HCT116 (cell line): ENCODE measurements around the gene PDGFD. TPM values are rescaled to one million over a fixed set of nuclear protein-coding genes. Genes with fewer than 3 reads are reported as not detected.

Experiments
- ATAC-seq: fragments of 200-7000 bp; cut with Tn5 transposase; 2 replicates; pipeline ENCODE4 v1.9.1; 2020; ENCODE audit warnings: mild to moderate bottlenecking, moderate library complexity
- BruUV-seq: library from RNA; stranded (reverse); fragments of 400-500 nt; replicated peaks from 2 replicates; lab custom pipeline; 2021; lab: Mats Ljungman, UMichigan
- CTCF ChIA-PET: fragments of 300-600 bp; sonication (Branson Sonifier 250); formaldehyde crosslinking; loops from one replicate; lab custom pipeline; 2021; ENCODE audit warnings: antibody characterized with exemption; lab: Charles Lee
- POLR2A ChIA-PET: fragments of 300-600, 350-600 bp; sonication (Branson Sonifier 250); formaldehyde crosslinking; loops from one replicate; lab custom pipeline; 2021; ENCODE audit warnings: antibody characterized with exemption; lab: Charles Lee
- RAD21 ChIA-PET, 2 experiments: fragments of 300-600 bp; sonication (Branson Sonifier 250); formaldehyde crosslinking; loops; one replicate each; lab custom pipeline; 2023; ENCODE audit warnings: low total read pairs in 2 of 2; ENCODE audit not compliant: uncharacterized antibody in 2 of 2, unreplicated experiment in 2 of 2, low non-redundant PET in 1 of 2; lab: Charles Lee
- DNase-seq: peaks from one replicate; pipeline ENCODE4 v3.0.0-alpha.2; 2010; ENCODE audit warnings: low read depth, low spot score
- H2AFZ ChIP-seq: fragments of 200-600 bp; shearing (Covaris generic), sonication (generic); 2 replicates; pipeline ENCODE4 v1.6.1; 2017; ENCODE audit warnings: low read depth, mixed run types, mixed read lengths, antibody characterized with exemption, low read length; ENCODE audit not compliant: poor library complexity, severe bottlenecking
- H3K27ac ChIP-seq: 2 replicates; pipeline ENCODE4 v1.5.1; 2012; ENCODE audit warnings: low read depth, low read length
- H3K27me3 ChIP-seq: fragments of 200-600 bp; sonication (generic); 2 replicates; pipeline ENCODE4 v1.6.1; 2016; ENCODE audit warnings: mixed run types, low read length, mixed read lengths; ENCODE audit not compliant: insufficient read depth
- H3K36me3 ChIP-seq, 2 experiments: fragments of 200-500 bp in 1 of 2; fragments of 200-600 bp in 1 of 2; sonication (Bioruptor generic) in 1 of 2; sonication (generic) in 1 of 2; 2 replicates each; pipeline versions ENCODE4 v1.5.1 to v1.6.1; 2014 to 2016; ENCODE audit warnings: low read length in 2 of 2, inconsistent platforms in 1 of 2, mixed read lengths in 1 of 2, mixed run types in 1 of 2; ENCODE audit not compliant: insufficient read depth in 2 of 2, control insufficient read depth in 1 of 2
- H3K4me1 ChIP-seq, 2 experiments: fragments of 200-600 bp in 1 of 2; sonication (generic) in 1 of 2; 2 replicates each; pipeline versions ENCODE4 v1.5.1 to v1.6.1; 2012 to 2017; ENCODE audit warnings: low read length in 2 of 2, inconsistent platforms in 1 of 2, mild to moderate bottlenecking in 1 of 2, mixed read lengths in 1 of 2, mixed run types in 1 of 2, moderate library complexity in 1 of 2; ENCODE audit not compliant: insufficient read depth in 2 of 2, control insufficient read depth in 1 of 2
- H3K4me2 ChIP-seq: fragments of 200-600 bp; sonication (generic); 2 replicates; pipeline ENCODE4 v1.6.1; 2017; ENCODE audit warnings: mixed run types, low read length, mixed read lengths
- H3K4me3 ChIP-seq, 2 experiments: fragments of 200-600 bp in 1 of 2; sonication (generic) in 1 of 2; replicated peaks in 1 of 2; 2 replicates each; pipeline ENCODE4 v1.5.1; 2011 to 2016; ENCODE audit warnings: low read length in 2 of 2, control low read depth in 1 of 2, low read depth in 1 of 2, mild to moderate bottlenecking in 1 of 2, mixed read lengths in 1 of 2, mixed run types in 1 of 2
- H3K79me2 ChIP-seq: fragments of 200-600 bp; sonication (generic); 2 replicates; pipeline ENCODE4 v1.6.1; 2017; ENCODE audit warnings: mild to moderate bottlenecking, mixed run types, low read length, moderate library complexity, mixed read lengths; ENCODE audit not compliant: insufficient read depth
- H3K9ac ChIP-seq: fragments of 200-600 bp; sonication (generic); 2 replicates; pipeline ENCODE4 v1.6.1; 2016; ENCODE audit warnings: low read length, mixed read lengths
- H3K9me2 ChIP-seq: fragments of 200-600 bp; sonication (generic), shearing (Covaris generic); 2 replicates; pipeline ENCODE4 v1.6.1; 2017; ENCODE audit warnings: mixed run types, mild to moderate bottlenecking, moderate library complexity; ENCODE audit not compliant: insufficient read depth
- H3K9me3 ChIP-seq, 2 experiments: fragments of 200-500 bp in 1 of 2; fragments of 200-600 bp in 1 of 2; sonication (Bioruptor generic) in 1 of 2; sonication (generic) in 1 of 2; 2 replicates each; pipeline ENCODE4 v1.6.1; 2014 to 2017; ENCODE audit warnings: low read length in 2 of 2, mixed read lengths in 2 of 2, inconsistent platforms in 1 of 2, low read depth in 1 of 2, mild to moderate bottlenecking in 1 of 2, mixed run types in 1 of 2, moderate library complexity in 1 of 2; ENCODE audit not compliant: control insufficient read depth in 1 of 2, insufficient read depth in 1 of 2
- H4K20me1 ChIP-seq: fragments of 200-600 bp; sonication (generic), shearing (Covaris generic); 2 replicates; pipeline ENCODE4 v1.6.1; 2017; ENCODE audit warnings: mixed run types, mild to moderate bottlenecking, moderate library complexity; ENCODE audit not compliant: insufficient read depth
- CBX3 ChIP-seq: IDR thresholded peaks from 2 replicates; pipeline ENCODE4 v1.6.1; 2012; ENCODE audit warnings: low read depth
- CEBPB ChIP-seq: IDR thresholded peaks from 2 replicates; pipeline ENCODE4 v1.6.1; 2012; ENCODE audit warnings: low read depth
- ELF1 ChIP-seq: IDR thresholded peaks from 2 replicates; pipeline ENCODE4 v1.6.1; 2012; ENCODE audit warnings: low read depth, borderline replicate concordance
- EZH2 ChIP-seq: fragments of 200-600 bp; sonication (generic); IDR thresholded peaks from 2 replicates; pipeline ENCODE4 v1.6.1; 2017; ENCODE audit warnings: antibody characterized with exemption, mixed run types
- FOSL1 ChIP-seq: IDR thresholded peaks from 2 replicates; pipeline ENCODE4 v1.6.1; 2012; ENCODE audit warnings: low read depth
- JUND ChIP-seq: IDR thresholded peaks from 2 replicates; pipeline ENCODE4 v1.6.1; 2012
- POLR2A ChIP-seq: IDR thresholded peaks from 2 replicates; pipeline ENCODE4 v1.7.0; 2011; ENCODE audit warnings: borderline replicate concordance; ENCODE audit not compliant: insufficient read depth, insufficient read length; ENCODE audit errors: extremely low read depth
- POLR2AphosphoS5 ChIP-seq: IDR thresholded peaks from 2 replicates; pipeline ENCODE4 v1.6.1; 2011; ENCODE audit warnings: mild to moderate bottlenecking, low read depth, low read length, moderate library complexity
- RAD21 ChIP-seq: IDR thresholded peaks from 2 replicates; pipeline ENCODE4 v1.6.1; 2012; ENCODE audit warnings: low read depth, mild to moderate bottlenecking
- SRF ChIP-seq: IDR thresholded peaks from 2 replicates; pipeline ENCODE4 v1.6.1; 2012; ENCODE audit warnings: low read depth
- TCF7L2 ChIP-seq: IDR thresholded peaks from 2 replicates; pipeline ENCODE4 v1.7.0; 2011; ENCODE audit warnings: borderline replicate concordance, inconsistent platforms; ENCODE audit not compliant: insufficient read depth, insufficient read length; ENCODE audit errors: extremely low read depth
- YY1 ChIP-seq: IDR thresholded peaks from 2 replicates; pipeline ENCODE4 v1.6.1; 2011; ENCODE audit warnings: low read length, low read depth, moderate library complexity, mild to moderate bottlenecking; ENCODE audit not compliant: insufficient replicate concordance; ENCODE audit errors: extremely low read depth
- ZNF274 ChIP-seq: fragments of 200-500 bp; sonication (Bioruptor generic); IDR thresholded peaks from 2 replicates; pipeline ENCODE4 v1.6.1; 2014; ENCODE audit warnings: mild to moderate bottlenecking, low read depth, low read length, inconsistent platforms
- intact Hi-C: fragments of 100-400 bp; cut with micrococcal nuclease; formaldehyde crosslinking; loops from 2 replicates; pipeline ENCODE4 v1.10.0; 2022
- total RNA-seq: library from RNA; stranded (reverse); gene quantifications from one replicate; pipeline ENCODE4 v1.2.1, GENCODE V29; 2021; ENCODE audit not compliant: unreplicated experiment
- TF ChIP-seq, protein P1 (sequence below), 3 experiments: fragments of 200-600 bp in 1 of 3; sonication (generic) in 1 of 3; IDR thresholded peaks in 2 of 3; conservative IDR thresholded peaks in 1 of 3; 2 replicates each; pipeline ENCODE4 v1.5.1; 2012 to 2017; ENCODE audit warnings: low read depth in 2 of 3, low read length in 2 of 3, antibody characterized with exemption in 1 of 3, borderline replicate concordance in 1 of 3, control low read depth in 1 of 3, mild to moderate bottlenecking in 1 of 3, mixed read lengths in 1 of 3, mixed run types in 1 of 3, moderate library complexity in 1 of 3; ENCODE audit not compliant: insufficient read depth in 1 of 3
- TF ChIP-seq, protein P2 (sequence below): IDR thresholded peaks from 2 replicates; pipeline ENCODE4 v1.6.1; 2012
- TF ChIP-seq, protein P3 (sequence below): IDR thresholded peaks from 2 replicates; pipeline ENCODE4 v1.6.1; 2011; ENCODE audit warnings: mild to moderate bottlenecking, low read length, moderate library complexity; ENCODE audit not compliant: insufficient replicate concordance; ENCODE audit errors: extremely low read depth
- TF ChIP-seq, protein P4 (sequence below): IDR thresholded peaks from 2 replicates; pipeline ENCODE4 v1.6.1; 2012

Gene PDGFD
- total RNA-seq, 1 experiment from 2014 or later, result 0.34 TPM

DNA sequence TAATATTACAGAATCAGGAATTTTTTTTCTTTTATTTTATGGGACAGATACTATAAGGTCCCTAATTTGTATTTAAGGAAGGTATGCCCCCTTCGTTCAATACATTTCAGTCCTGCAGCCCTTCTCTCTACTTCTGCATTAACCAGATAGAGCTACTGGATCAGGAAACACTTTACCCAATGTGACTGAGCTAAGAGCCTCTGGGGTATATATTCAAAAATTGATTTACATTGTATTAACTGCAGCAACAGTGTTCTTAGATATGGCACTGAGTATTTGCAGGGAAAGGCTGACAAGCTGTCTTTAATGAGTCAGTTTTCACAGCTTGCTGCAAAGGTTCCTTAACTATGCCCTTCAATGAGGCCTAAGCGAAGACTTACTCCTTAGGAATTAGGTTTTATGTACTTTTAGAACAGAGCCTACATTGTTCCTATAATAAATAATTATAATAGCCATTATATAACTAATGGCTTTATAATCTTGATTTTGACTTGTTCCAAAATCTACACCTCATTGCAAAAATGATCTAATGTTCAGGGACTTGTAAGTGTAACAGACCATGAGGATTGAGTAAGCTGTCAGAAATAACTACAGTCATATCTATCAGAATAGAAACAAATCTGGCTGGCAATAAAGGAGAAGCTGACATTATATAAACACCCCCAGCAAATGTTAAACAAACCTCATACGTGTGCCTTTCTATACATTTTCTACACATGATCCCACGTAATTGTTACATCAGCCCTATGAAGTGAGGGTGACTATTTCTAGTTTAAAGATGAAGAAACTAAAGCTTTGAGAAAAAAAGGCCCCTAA lies 72.5 kb downstream of the PDGFD start:
- H2AFZ ChIP-seq, result no peak overlapping the region
- H3K36me3 ChIP-seq, result no peaks in the 10 kb centered on the region
- no peak overlapping the region for H3K9ac ChIP-seq
- intact Hi-C loops, result no loop called here
- H3K4me3 ChIP-seq, result no peak overlapping the region
- no peaks in the 10 kb centered on the region for H3K9me2 ChIP-seq
- H3K27me3 ChIP-seq, result no peaks in the 10 kb centered on the region
- TF ChIP-seq FOSL1 (no peak), TCF7L2 (no peak), POLR2A (no peak)
- TF ChIP-seq, protein P1, sequence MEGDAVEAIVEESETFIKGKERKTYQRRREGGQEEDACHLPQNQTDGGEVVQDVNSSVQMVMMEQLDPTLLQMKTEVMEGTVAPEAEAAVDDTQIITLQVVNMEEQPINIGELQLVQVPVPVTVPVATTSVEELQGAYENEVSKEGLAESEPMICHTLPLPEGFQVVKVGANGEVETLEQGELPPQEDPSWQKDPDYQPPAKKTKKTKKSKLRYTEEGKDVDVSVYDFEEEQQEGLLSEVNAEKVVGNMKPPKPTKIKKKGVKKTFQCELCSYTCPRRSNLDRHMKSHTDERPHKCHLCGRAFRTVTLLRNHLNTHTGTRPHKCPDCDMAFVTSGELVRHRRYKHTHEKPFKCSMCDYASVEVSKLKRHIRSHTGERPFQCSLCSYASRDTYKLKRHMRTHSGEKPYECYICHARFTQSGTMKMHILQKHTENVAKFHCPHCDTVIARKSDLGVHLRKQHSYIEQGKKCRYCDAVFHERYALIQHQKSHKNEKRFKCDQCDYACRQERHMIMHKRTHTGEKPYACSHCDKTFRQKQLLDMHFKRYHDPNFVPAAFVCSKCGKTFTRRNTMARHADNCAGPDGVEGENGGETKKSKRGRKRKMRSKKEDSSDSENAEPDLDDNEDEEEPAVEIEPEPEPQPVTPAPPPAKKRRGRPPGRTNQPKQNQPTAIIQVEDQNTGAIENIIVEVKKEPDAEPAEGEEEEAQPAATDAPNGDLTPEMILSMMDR (IDR thresholded peaks at IDR 0.05 in 2 of 3, conservative IDR thresholded peaks at IDR 0.05 in 1 of 3; ENCODE audit: borderline replicate concordance in 1 of 3, insufficient read depth in 1 of 3, low read depth in 2 of 3, low read length in 2 of 3), result no peak
- RAD21 ChIA-PET, result no interaction called here
- no peaks in the 10 kb centered on the region for H4K20me1 ChIP-seq
- H3K4me1 ChIP-seq, result no peaks in the 10 kb centered on the region
- no peaks in the 10 kb centered on the region for H3K79me2 ChIP-seq
- CTCF ChIA-PET, result no interaction called here
- ATAC-seq, result no peak
- POLR2A ChIA-PET, result no interaction called here
- BruUV-seq, result no TSS peak
- no peak overlapping the region for H3K27ac ChIP-seq
- H3K9me3 ChIP-seq, result no peaks in the 10 kb centered on the region
- DNase-seq, result no peak
- H3K4me2 ChIP-seq, result no peak overlapping the region

DNA sequence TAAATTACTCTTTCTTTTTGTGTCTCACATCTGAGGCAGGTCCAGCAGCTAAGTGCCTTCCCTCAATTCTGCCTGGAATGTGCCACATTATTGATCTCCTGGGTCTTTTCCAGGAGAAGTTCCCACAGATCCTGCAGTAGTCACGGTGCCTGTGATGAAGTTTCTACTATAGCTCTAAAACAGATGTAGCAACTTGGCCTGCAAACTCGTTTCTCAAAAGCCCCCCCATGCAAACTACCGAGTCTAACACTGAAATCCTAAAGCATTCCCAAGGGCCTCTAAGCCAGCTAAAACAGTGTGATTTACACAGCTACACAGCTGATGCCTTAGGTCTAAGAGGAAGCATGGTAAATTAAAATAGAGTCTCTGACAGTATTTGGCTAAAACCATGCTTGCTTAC lies 73.2 kb downstream of the PDGFD start:
- POLR2A ChIA-PET, result no interaction called here
- DNase-seq, result no peak
- intact Hi-C loops, result no loop called here
- Histone ChIP-seq H3K4me2 (no peak overlapping the region), H3K9ac (no peak overlapping the region), H2AFZ (no peak overlapping the region), H3K4me3 (no peak overlapping the region), H3K27me3 (no peaks in the 10 kb centered on the region), H3K27ac (no peak overlapping the region), H3K4me1 (no peaks in the 10 kb centered on the region), H4K20me1 (no peaks in the 10 kb centered on the region), H3K9me3 (no peaks in the 10 kb centered on the region), H3K79me2 (no peaks in the 10 kb centered on the region), H3K9me2 (no peaks in the 10 kb centered on the region), H3K36me3 (no peaks in the 10 kb centered on the region)
- no peak for ATAC-seq
- RAD21 ChIA-PET, result no interaction called here
- CTCF ChIA-PET, result no interaction called here
- no TSS peak for BruUV-seq
- TF ChIP-seq EZH2, result no peak
- no peak for TF ChIP-seq TCF7L2
- TF ChIP-seq, protein P2, sequence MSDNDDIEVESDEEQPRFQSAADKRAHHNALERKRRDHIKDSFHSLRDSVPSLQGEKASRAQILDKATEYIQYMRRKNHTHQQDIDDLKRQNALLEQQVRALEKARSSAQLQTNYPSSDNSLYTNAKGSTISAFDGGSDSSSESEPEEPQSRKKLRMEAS, result no peak
- TF ChIP-seq, protein P3, sequence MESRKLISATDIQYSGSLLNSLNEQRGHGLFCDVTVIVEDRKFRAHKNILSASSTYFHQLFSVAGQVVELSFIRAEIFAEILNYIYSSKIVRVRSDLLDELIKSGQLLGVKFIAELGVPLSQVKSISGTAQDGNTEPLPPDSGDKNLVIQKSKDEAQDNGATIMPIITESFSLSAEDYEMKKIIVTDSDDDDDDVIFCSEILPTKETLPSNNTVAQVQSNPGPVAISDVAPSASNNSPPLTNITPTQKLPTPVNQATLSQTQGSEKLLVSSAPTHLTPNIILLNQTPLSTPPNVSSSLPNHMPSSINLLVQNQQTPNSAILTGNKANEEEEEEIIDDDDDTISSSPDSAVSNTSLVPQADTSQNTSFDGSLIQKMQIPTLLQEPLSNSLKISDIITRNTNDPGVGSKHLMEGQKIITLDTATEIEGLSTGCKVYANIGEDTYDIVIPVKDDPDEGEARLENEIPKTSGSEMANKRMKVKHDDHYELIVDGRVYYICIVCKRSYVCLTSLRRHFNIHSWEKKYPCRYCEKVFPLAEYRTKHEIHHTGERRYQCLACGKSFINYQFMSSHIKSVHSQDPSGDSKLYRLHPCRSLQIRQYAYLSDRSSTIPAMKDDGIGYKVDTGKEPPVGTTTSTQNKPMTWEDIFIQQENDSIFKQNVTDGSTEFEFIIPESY, result no peak
- no peak for TF ChIP-seq POLR2AphosphoS5
- no peak for TF ChIP-seq CEBPB
- TF ChIP-seq CBX3, result no peak
- TF ChIP-seq, protein P4, sequence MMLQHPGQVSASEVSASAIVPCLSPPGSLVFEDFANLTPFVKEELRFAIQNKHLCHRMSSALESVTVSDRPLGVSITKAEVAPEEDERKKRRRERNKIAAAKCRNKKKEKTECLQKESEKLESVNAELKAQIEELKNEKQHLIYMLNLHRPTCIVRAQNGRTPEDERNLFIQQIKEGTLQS, result no peak
- no peak for TF ChIP-seq RAD21
- TF ChIP-seq SRF, result no peak
- TF ChIP-seq ZNF274, result no peak
- TF ChIP-seq YY1, result no peak
- TF ChIP-seq ELF1, result no peak
- no peak for TF ChIP-seq JUND
